Brain pericyte (primary cell): ENCODE data around the gene ATP9B.
A peak's percentile ranks its signal among the peaks of the same experiment; 100 is the strongest.
"Not testable (repeated sequence)": the region's sequence is repeated elsewhere in the genome, so short reads cannot be mapped to it uniquely, and the experiment has no call there.

Experiments used
- DNase-seq: peaks from one replicate; pipeline ENCODE4 v3.0.0-alpha.2; 2012; ENCODE audit warnings: low read depth, low spot score

ATP9B gene

GRCh38 chr18:79241755-79242154 lies 172.6 kb downstream of the ATP9B start:
- no peak for DNase-seq

DNA sequence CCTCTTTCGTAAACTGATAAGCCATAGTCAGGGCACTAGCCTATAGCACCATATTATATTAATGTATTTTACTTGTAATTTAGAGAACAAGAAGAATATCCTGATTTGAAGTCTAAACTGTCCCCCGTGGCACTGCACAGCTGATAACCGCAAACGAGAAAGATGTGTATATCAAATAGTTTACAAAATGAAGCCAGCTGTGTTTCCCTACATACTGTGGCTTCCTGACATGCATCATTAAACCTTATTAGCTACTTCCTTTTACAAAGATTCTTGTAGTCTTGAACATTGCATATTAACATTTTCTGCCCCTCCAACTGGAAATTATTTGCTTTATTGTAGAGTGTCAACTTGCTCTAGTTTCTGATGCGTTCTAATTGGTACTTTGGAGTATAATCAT lies 173.1 kb downstream of the ATP9B start:
- DNase-seq = no peak

DNA sequence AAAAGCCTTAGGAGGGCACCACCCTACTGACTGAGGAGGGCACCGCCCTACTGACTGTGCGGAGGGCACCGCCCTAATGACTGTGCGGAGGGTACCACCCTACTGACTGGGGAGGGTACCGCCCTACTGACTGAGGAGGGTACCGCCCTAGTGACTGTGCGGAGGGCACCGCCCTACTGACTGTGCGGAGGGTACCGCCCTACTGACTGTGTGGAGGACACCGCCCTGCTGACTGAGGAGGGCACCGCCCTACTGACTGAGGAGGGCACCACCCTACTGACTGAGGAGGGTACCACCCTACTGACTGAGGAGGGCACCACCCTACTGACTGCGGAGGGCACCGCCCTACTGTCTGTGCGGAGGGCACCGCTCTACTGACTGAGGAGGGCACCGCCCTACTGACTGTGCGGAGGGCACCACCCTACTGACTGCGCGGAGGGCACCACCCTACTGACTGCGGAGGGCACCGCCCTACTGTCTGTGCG lies 176.4 kb downstream of the ATP9B start:
- DNase-seq = no peak

DNA sequence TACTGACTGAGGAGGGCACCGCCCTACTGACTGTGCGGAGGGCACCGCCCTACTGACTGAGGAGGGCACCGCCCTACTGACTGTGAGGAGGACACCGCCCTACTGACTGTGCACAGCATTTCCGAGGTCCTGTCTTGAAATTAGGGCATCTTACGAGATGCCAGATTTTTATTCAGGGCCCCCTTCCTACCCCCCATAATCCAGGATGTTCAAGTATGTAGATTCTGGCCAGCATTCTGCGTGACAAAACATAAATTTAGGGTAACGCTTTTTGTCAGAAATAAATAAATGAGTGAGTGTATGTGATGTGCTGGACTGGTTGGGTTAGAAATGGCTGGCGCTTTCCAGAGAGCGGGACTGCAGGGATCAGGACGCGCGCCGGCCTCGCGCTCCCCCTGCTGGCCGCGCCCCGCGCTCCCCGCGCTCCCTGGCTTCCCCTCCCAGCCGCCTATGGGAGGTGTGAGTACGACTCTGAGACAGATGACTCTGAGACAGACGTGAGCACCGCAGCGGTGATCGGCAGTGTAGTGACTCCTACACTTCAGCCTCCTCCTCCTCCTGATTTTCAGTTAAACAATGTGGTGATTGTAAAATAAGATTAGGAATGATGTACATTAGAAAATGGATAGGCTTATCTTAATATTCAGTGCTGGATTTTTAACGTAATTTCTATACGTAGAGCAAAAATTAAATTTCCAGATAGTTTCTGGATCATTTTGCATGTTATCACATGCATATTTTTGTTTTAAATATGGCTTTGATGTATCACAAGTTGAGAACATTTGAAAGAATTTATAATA lies 177.3 kb downstream of the ATP9B start:
- DNase-seq = peak; percentile 31

DNA sequence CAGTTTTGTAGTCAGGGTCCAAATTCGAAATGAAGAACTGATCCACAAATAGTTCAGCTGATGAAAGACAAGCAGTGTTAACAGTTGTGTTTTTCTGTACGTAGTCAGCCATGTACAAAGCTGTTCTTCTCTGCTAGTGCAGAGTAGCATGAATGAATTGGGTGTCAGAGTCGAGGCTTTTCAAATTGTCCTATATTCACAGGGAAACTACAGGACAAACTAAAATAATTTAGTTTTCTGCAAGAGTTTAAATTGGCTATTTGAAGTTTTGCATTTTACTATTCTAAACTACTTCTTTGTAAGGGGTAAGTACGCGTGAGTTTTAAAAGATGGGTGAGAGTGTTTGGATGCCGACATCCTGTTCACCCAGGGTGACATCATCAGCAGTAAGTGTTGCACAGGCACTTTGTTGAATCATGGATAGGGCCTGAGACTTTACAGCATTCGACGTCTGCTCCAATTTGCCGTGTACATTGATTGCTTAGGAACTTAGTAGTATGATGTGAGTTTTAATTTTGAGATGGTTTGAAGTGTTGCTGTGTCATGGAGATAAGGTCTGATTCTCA lies 179.4 kb downstream of the ATP9B start:
- no peak for DNase-seq

DNA sequence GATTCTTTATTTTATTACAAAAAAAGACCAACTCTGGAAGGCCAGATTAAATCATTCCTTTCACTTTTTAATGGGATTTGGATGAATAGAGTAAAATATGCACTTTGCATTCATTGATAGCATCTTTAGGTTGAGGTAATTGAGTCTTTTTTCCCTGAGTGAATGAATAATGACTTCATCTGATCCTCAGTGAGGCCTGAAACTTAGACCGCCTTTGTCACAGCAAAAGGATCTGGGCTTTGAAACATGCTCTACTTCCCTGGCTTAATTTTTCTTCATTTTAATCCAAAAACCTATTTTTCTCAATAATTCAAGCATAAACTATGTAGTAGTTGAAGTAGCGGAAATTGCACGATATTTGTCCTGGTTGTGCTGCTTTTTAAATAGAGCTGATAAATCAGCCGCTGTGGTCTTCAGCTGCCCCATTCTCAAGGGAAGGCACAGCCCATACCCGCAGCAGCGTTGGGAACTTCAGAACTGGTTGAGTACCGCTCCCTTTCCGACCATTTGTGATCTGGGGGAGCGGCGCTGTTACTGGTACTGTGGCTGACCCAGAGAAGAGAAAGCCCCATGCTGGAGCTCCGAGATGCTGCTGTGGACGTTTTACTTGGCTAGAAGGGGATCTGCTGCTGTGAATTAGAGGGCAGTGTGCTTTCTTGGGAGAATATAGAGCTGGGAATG lies 181.2 kb downstream of the ATP9B start:
- no peak for DNase-seq

GRCh38 chr18:79251021-79251420 lies 181.8 kb downstream of the ATP9B start:
- no peak for DNase-seq

- no peak for DNase-seq
Observed at GRCh38 chr18:79252904-79253633, 183.9 kb downstream of the ATP9B start.

GRCh38 chr18:79257480-79257879 lies 188.3 kb downstream of the ATP9B start:
- no peak for DNase-seq

GRCh38 chr18:79258447-79258846 lies 189.3 kb downstream of the ATP9B start:
- DNase-seq = no peak

GRCh38 chr18:79259218-79259617 lies 190.0 kb downstream of the ATP9B start:
- DNase-seq = no peak

- no peak for DNase-seq
Observed at GRCh38 chr18:79260023-79260422, 190.8 kb downstream of the ATP9B start.

DNA sequence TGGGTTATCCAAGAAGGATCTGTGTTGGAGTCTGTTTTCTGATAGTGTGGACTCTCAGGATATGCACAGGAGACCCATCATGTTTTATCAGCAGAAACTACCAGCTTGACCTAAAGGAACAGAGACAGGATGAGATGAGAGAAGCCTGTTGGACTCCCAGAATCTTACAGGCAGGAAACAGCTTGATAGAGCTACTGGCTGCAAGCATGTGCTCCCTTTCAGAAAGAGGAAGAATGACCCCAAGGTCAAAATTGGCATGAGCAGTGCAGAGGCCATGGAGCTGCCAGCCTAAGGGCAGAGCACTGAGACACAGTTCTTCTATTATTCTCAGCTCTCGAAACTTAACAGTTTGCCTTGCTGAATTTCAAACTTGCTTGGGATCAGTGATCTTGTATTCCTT lies 191.3 kb downstream of the ATP9B start:
- no peak for DNase-seq

DNA sequence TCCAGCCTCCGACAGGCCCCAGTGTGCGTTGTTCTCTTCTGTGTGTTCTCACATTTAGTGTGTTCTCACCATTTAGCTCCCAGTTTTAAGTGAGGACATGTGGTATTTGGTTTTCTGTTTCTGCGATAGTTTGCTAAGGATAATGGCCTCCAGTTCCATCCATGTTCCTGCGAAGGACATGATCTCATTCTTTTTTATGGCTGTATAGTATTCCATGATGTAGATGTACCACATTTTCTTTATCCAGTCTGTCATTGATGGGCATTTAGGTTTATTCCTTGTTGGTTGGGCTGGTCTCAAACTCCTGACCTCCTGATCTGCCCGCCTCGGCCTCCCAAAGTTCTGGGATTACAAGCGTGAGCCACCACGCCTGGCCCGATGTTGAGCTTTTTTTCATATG lies 195.9 kb downstream of the ATP9B start:
- DNase-seq = not testable (repeated sequence)

GRCh38 chr18:79271812-79272211 lies 202.6 kb downstream of the ATP9B start:
- not testable (repeated sequence) for DNase-seq

GRCh38 chr18:79272916-79273315 lies 203.7 kb downstream of the ATP9B start:
- no peak for DNase-seq

GRCh38 chr18:79274823-79275222 lies 205.6 kb downstream of the ATP9B start:
- DNase-seq = no peak

GRCh38 chr18:79275461-79275860 lies 206.3 kb downstream of the ATP9B start:
- DNase-seq = no peak

GRCh38 chr18:79275992-79276391 lies 206.8 kb downstream of the ATP9B start:
- no peak for DNase-seq

- no peak for DNase-seq
Observed at GRCh38 chr18:79278896-79279295, 209.7 kb downstream of the ATP9B start.

DNA sequence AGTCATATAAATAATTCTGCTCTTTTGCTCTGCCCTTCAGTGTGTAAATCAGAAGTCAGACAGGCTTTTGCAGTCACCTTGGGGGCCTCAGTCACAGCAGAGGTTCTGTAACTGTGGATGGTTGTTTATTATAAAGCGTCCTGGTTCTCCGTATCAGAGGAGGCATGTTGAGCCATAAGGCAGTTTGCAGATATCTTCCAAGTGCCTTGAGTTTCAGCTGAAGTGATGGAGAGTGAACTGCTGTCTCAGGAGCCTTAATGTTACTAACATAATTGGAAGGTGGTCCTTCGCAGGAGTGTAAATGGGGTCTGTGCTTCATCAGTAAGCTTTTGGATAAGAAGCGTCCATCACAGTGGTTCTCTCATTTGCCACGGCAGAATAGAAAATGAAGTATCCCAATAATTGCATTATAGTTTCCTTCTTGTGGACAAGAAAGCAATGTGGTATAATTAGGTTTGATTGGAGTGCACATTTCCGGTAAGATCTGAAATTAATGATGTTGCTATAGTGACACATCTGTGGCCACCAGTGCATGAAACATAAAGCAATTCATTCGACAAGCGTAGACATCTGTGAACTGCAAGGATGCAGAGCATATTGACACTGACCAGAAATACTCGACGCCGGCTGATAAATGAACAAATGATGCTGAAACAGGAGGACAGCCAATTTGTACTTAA lies 214.1 kb downstream of the ATP9B start:
- no peak for DNase-seq
